GM12875 (cell line): ENCODE data around the gene TSPAN19.

Experiments
- H3K4me3 ChIP-seq: one replicate; pipeline ENCODE4 v1.5.1; 2011; ENCODE audit warnings: low read depth, low read length, control low read depth
- TF ChIP-seq, protein P1 (sequence below): IDR thresholded peaks from 2 replicates; pipeline ENCODE4 v1.5.1; 2011; ENCODE audit warnings: low read depth, mild to moderate bottlenecking, control low read depth, inconsistent platforms, low read length, moderate library complexity, borderline replicate concordance; ENCODE audit not compliant: insufficient read depth

Gene TSPAN19

GRCh38 chr12:85036234-85036707 is at the start of gene TSPAN19, which contains the start of gene LRRIQ1:
Gene TSPAN19 (minus strand): TSS chr12:85036277. CDS start chr12:85029946, 6,331 bp downstream.
Gene LRRIQ1 (plus strand): TSS chr12:85036351. CDS start chr12:85038177, 1,826 bp downstream.
- H3K4me3 ChIP-seq = peak within 1 kb of the TSS; percentile 58
- TF ChIP-seq, protein P1, sequence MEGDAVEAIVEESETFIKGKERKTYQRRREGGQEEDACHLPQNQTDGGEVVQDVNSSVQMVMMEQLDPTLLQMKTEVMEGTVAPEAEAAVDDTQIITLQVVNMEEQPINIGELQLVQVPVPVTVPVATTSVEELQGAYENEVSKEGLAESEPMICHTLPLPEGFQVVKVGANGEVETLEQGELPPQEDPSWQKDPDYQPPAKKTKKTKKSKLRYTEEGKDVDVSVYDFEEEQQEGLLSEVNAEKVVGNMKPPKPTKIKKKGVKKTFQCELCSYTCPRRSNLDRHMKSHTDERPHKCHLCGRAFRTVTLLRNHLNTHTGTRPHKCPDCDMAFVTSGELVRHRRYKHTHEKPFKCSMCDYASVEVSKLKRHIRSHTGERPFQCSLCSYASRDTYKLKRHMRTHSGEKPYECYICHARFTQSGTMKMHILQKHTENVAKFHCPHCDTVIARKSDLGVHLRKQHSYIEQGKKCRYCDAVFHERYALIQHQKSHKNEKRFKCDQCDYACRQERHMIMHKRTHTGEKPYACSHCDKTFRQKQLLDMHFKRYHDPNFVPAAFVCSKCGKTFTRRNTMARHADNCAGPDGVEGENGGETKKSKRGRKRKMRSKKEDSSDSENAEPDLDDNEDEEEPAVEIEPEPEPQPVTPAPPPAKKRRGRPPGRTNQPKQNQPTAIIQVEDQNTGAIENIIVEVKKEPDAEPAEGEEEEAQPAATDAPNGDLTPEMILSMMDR = no peak

DNA sequence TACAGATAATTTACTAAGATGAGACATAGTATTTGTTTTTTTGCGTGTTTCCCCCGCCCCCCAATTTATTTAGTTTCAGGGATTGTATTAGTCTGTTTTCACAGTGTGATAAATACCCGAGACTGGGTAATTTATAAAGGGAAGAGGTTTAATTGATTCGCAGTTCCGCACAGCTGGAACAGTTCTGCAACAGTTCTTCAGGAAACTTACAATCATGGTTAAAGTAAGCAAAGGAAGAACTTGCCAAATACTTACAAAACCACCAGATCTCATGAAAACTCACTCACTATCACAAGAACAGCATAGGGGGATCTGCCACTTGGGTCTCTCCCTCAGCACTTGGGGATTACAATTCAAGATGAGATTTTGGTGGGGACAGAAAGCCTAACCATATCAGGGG is 49.0 kb upstream of the TSPAN19 start:
- no peak overlapping the region for H3K4me3 ChIP-seq
- TF ChIP-seq, protein P1 = no peak

DNA sequence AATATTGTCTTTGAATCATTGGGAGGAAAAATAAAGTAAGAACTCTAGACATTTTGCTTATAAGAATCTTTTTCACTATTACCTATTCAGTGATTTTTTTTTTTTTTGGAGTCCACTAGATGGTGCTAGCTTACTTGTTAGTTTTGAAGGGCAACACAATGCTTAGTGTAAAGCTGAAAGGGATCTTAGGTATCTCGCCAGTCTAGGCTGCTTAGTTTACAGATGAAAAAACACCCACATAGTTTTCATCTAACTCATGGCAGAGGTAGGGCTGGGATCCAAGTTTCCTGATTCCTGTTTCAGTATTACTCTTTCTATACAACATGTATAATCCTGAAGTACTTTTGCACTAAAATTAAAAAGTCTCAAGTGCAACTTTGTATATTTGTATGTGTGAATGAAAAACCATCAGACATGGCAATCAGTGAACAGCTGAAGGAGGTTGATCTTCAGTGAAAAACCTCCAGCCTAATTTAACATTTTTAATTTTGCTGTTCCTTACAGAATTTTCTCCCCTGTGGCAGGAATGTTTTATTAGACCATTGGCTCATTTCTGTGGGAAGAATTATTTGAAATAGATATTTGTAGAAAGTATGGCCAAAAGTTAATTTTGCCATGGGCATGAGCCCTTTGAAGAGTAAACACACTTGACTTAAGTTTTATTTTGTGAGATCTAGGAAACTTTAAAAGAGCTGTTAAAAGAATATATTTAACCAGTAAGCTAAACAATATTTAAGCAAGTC is 40.8 kb upstream of the TSPAN19 start:
- TF ChIP-seq, protein P1 = no peak
- H3K4me3 ChIP-seq = no peak overlapping the region

DNA sequence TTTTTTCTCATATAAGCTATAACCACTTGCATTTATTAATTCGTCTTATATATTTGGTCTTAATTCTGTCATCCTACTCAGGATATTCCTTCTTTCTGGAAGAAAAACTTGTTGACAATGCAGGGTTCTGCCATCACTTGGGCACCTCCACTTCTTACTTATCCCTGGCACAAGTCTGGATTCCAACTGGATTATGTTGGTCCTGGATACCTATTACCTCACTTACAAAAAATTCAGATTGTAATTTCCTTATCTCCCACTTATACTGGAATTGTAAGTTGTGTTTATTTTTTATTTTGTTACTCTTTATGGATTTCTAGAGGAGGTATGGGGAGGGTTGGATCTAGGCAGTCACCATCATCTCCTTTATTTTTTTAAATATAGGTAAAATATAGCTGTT is 36.7 kb upstream of the TSPAN19 start:
- H3K4me3 ChIP-seq = no peak overlapping the region
- TF ChIP-seq, protein P1 = no peak

DNA sequence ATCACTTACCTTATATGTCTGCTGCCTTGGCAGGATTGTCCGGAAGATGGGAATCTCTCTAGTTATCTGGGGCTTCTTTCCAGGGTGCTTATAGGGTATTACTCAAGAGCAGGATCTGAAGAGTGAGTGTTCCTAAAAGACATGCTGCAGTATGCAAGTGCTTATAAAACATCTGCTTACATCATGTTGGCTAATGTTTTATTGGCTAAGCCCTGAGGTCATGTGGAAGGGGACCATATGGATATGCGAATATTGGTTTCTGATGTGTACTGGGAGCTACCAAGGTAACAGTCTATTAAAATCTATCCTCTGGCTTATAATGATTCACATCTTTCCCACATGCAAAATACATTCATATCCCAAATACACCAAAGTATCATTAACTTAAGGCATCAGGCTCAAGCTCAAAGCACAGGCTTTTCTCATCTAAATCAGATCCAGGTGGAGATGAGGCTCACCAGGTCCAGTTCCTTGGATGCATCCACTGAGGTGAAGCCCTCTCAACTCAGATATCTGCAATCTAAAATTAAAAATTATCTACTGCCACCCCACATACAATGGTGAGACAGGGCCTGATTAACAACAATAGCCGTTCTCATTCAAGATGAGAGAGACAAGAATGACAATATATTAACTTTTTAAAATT is 29.9 kb upstream of the TSPAN19 start:
- TF ChIP-seq, protein P1 = no peak
- no peak overlapping the region for H3K4me3 ChIP-seq

- H3K4me3 ChIP-seq = no peak overlapping the region
- TF ChIP-seq, protein P1 = no peak
Observed at GRCh38 chr12:85060916-85061315, 24.8 kb upstream of the TSPAN19 start.
